ENCODE results near the gene ACTL8. TPM values are rescaled to one million over a fixed set of nuclear protein-coding genes. Genes with fewer than 3 reads are reported as not detected.

ACTL8 gene
- total RNA-seq, 1 experiment from 2014 or later: 0.51 TPM

- DNase-seq (ENCODE audit: low spot score): no peak
- in situ Hi-C loops (cut with HindIII; ENCODE audit: low sequenced_read_pairs): no loop called here
These were observed 105.7 kb downstream of the ACTL8 start for GRCh38 chr1:17860812-17861211.

- in situ Hi-C loops (cut with HindIII; ENCODE audit: low sequenced_read_pairs): no loop called here
- DNase-seq (ENCODE audit: low spot score): no peak
These were observed 106.6 kb downstream of the ACTL8 start for GRCh38 chr1:17861685-17862084.

DNA sequence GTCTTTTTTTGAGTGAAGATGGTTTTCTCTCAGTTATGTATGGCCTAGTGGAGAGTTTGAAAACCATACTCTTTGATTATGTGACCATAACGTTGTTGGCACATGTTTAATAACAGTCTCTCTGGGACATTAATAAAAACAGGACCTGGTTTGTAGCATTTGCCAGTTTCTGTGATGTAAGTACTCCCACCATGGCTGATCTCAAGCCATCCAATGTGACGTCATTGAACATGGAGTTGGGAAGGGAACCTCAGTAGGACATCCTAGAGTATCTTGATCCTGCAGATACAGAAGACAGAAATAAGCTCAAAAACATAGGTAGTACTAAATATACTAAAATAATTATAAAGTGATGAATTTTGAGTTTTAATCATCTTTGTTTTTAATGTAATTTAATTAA, 107.0 kb downstream of the ACTL8 start:
- DNase-seq (ENCODE audit: low spot score): no peak
- in situ Hi-C loops (cut with HindIII; ENCODE audit: low sequenced_read_pairs): no loop called here

GRCh38 chr1:17865912-17866739, 111.0 kb downstream of the ACTL8 start:
- no peak for DNase-seq (ENCODE audit: low spot score)
- in situ Hi-C loops (cut with HindIII; ENCODE audit: low sequenced_read_pairs): no loop called here

DNA sequence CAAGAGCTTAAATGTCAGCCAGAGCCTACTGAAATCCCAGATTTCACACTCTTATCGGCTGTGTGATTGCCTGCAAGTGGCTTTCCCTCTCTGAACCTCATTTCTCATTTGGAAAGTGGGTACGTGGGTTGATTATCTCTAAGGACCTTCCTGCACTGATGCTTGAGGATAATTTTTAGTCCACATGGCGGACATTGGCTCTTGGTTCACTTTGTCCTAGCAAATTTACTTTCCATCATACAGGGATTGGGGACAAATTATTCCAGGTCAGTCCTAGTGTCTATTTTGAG, 111.6 kb downstream of the ACTL8 start:
- no peak for DNase-seq (ENCODE audit: low spot score)
- in situ Hi-C loops (cut with HindIII; ENCODE audit: low sequenced_read_pairs): no loop called here

- no peak for DNase-seq (ENCODE audit: low spot score)
- in situ Hi-C loops (cut with HindIII; ENCODE audit: low sequenced_read_pairs): no loop called here
These were observed 112.3 kb downstream of the ACTL8 start for GRCh38 chr1:17867470-17867869.

- DNase-seq (ENCODE audit: low spot score): no peak
- in situ Hi-C loops (cut with HindIII; ENCODE audit: low sequenced_read_pairs): no loop called here
These were observed 114.7 kb downstream of the ACTL8 start for GRCh38 chr1:17869815-17870214.

DNA sequence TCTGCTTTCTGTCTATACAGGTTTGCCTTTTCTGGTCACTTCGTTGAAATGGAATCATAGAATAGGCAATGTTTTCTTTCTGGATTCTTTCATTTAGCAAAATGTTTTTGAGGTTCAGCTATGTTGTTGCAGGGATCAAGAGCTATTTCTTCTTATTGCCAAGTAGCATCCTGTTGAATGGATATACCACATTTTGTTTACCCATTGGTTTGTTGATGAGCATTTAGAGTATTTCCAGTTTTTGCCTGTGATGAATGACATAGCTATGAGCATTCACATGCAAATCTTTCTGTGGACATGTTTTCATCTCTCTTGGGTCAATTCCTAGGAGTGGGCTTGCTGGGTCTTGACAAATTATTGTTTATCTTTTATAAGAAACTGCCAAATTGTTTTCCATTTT, 115.5 kb downstream of the ACTL8 start:
- in situ Hi-C loops (cut with HindIII; ENCODE audit: low sequenced_read_pairs): no loop called here
- no peak for DNase-seq (ENCODE audit: low spot score)

DNA sequence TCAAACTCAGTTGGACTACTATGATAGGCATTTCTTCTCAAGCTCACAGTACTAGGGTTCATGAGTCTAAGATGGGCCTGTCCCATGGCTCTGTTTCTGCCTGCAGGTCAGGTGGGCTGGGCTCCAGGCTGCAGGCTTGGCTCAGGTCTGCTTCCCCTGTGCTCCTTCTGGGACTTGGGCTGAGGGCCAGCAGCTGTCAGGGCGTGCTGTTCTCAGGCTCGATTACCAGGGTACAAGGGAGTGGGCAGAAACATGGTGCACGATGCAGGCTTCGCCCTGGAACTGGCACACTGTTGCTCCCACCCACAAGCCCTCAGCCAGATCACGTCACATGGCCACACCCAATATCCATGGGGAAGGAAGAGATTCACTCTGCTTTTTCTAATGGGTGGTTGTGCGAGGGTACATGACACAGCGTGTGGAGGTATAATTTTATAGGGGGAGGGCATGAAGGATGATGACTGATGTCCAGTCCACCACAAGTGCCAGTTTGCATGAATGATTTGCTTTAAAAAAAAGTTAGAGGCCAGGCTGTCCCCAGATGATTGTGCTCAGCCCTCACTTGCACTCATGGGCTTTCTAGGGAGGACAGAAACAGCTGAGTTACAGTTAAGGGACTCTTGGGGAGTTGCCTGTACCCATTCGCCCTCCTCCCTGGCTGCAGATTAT, 118.0 kb downstream of the ACTL8 start:
- in situ Hi-C loops (cut with HindIII; ENCODE audit: low sequenced_read_pairs): no loop called here
- peak; percentile 70 for DNase-seq (ENCODE audit: low spot score)

GRCh38 chr1:17874231-17874630, 119.1 kb downstream of the ACTL8 start:
- in situ Hi-C loops (cut with HindIII; ENCODE audit: low sequenced_read_pairs): no loop called here
- peak; percentile 87 for DNase-seq (ENCODE audit: low spot score)

DNA sequence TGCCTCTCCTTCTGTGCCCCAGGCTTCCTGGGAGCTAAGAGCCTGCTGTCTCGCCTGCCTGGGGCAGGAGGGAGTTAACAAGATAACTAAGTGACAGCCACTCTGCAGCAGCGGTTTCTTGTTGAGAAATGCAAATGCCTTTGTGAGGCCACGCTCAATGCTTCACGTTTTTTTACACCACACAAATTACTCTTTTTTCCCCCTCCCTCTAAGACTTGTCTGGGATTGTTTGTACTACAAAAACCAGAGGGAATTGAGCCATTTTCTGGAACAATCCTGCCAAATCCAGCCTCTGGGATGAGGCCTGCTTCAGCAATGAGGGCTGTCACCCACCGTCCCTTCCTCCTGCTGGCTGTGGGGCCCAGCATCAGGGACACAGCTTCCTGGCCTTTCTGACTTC, 119.6 kb downstream of the ACTL8 start:
- in situ Hi-C loops (cut with HindIII; ENCODE audit: low sequenced_read_pairs): no loop called here
- DNase-seq (ENCODE audit: low spot score): no peak

DNA sequence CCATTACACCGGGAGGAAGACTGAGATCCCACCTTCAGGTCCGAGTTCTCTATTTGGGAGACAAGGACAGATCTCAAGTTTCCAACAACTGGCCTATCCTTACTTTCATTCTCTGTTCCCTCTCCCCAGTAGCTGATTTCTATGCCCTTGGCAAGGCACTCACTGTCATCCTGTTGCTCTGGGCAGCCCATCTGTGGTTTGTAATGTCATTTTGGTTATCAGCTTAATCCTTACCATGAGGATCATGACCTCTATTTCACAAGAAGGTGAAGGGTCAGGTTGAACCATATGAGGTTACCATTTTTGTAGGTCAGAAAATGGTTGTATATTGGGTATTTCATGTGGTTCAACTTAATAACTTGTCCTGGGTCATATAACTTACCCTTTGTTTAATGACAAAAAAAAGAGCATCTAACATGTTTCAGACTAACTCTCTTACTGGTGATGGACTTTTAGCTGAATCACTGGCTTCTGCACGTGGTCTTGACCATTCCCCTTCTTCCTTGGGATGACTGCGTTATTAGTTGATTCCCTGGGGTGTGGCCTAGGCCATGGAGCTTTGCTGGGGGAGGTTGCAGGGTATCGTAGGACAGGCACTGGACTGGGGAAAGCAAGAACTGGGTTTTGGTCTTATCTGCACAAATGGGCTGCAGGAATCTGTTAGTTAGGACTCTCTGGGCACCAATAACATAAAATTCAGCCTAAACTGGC, 120.2 kb downstream of the ACTL8 start:
- in situ Hi-C loops (cut with HindIII; ENCODE audit: low sequenced_read_pairs): no loop called here
- DNase-seq (ENCODE audit: low spot score): no peak

DNA sequence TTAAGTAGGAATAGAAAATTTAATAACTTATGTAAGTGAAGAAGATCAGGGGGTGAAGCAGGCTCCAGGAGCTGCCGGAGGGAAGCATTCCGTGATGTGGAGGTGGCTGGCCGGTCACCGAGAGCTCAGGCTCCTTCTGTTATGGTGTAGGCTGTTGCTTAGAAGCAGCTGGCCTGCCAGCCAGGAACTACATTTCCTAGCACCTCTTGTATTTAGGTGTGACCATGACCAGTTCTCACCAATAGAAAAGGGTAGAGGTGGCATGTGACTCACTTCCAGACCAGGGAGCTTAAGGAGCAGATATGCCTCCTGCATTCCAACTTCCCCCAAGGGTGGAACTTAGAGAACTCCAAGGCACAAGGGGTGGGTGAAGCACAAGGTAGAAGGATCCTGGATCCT, 120.7 kb downstream of the ACTL8 start:
- in situ Hi-C loops (cut with HindIII; ENCODE audit: low sequenced_read_pairs): no loop called here
- DNase-seq (ENCODE audit: low spot score): no peak

Other genes starting within 250 kb of the ACTL8 start
- 16.4 and 19.6 TPM in 2 replicates for gene ARHGEF10L, start 215.6 kb upstream of the ACTL8 start, total RNA-seq (2014; rRNA removed; shearing (Covaris generic))

Measured in G401 (cell line).